GM10847 (cell line): ENCODE measurements around the gene XPR1.

Experiments
- POLR2A ChIP-seq: IDR thresholded peaks from 2 replicates; pipeline ENCODE4 v1.6.1; 2011; ENCODE audit not compliant: insufficient read length; ENCODE audit errors: extremely low read depth

XPR1 gene

GRCh38 chr1:180917306-180918065, 285.7 kb downstream of the XPR1 start:
- TF ChIP-seq POLR2A: no peak

- no peak for TF ChIP-seq POLR2A
Measured at GRCh38 chr1:180918519-180918918, 286.7 kb downstream of the XPR1 start.

- TF ChIP-seq POLR2A: no peak
Measured at GRCh38 chr1:180919183-180919700, 287.4 kb downstream of the XPR1 start.

GRCh38 chr1:180920193-180920592, 288.4 kb downstream of the XPR1 start:
- no peak for TF ChIP-seq POLR2A

- no peak for TF ChIP-seq POLR2A
Measured at GRCh38 chr1:180920702-180921101, 288.9 kb downstream of the XPR1 start.

GRCh38 chr1:180921386-180921785, 289.6 kb downstream of the XPR1 start:
- TF ChIP-seq POLR2A: no peak

GRCh38 chr1:180921891-180922630, 290.2 kb downstream of the XPR1 start:
- TF ChIP-seq POLR2A: no peak

- TF ChIP-seq POLR2A: no peak
Measured at GRCh38 chr1:180922631-180923015, 290.8 kb downstream of the XPR1 start.

GRCh38 chr1:180923021-180923841, 291.4 kb downstream of the XPR1 start:
- no peak for TF ChIP-seq POLR2A

GRCh38 chr1:180923887-180924286, 292.1 kb downstream of the XPR1 start:
- no peak for TF ChIP-seq POLR2A

GRCh38 chr1:180924939-180925338, 293.1 kb downstream of the XPR1 start:
- TF ChIP-seq POLR2A: no peak

GRCh38 chr1:180925471-180926051, 293.7 kb downstream of the XPR1 start:
- TF ChIP-seq POLR2A: no peak

GRCh38 chr1:180926164-180926981, 294.6 kb downstream of the XPR1 start:
- no peak for TF ChIP-seq POLR2A

GRCh38 chr1:180927348-180927747, 295.5 kb downstream of the XPR1 start:
- TF ChIP-seq POLR2A: no peak
